Measurements from ENCODE around the gene ARMC3. TPM values are rescaled to one million over a fixed set of nuclear protein-coding genes. Genes with fewer than 3 reads are reported as not detected.

Gene ARMC3
- total RNA-seq, 1 experiment from 2014 or later, result 0.28 TPM

GRCh38 chr10:22977751-22978150 lies 49.9 kb downstream of the ARMC3 start:
- POLR2A ChIA-PET, result no interaction called here
- H3K36me3 Mint-ChIP-seq, result no peaks in the 10 kb centered on the region
- no peak overlapping the region for H3K4me3 Mint-ChIP-seq
- ATAC-seq (no peak), DNase-seq (ENCODE audit: low spot score) (no peak)
- no peaks in the 10 kb centered on the region for H3K27me3 Mint-ChIP-seq (ENCODE audit: low read depth)
- no peak for TF ChIP-seq JAZF1 (CRISPR knock-in tag; IDR thresholded peaks at IDR 0.05)
- no peaks in the 10 kb centered on the region for H3K9me3 Mint-ChIP-seq
- H3K27ac Mint-ChIP-seq, result no peak overlapping the region
- H3K4me1 Mint-ChIP-seq, result peaks cover 26% of the 10 kb centered on the region
- CTCF ChIA-PET, result no interaction called here

GRCh38 chr10:22978287-22978686 lies 50.4 kb downstream of the ARMC3 start:
- Mint-ChIP-seq H3K27me3 (ENCODE audit: low read depth) (no peaks in the 10 kb centered on the region), H3K36me3 (no peaks in the 10 kb centered on the region), H3K4me3 (no peak overlapping the region), H3K27ac (no peak overlapping the region), H3K4me1 (peaks cover 26% of the 10 kb centered on the region), H3K9me3 (no peaks in the 10 kb centered on the region)
- CTCF ChIA-PET, result no interaction called here
- no peak for TF ChIP-seq ZBTB21 (CRISPR knock-in tag; IDR thresholded peaks at IDR 0.05; ENCODE audit: borderline replicate concordance)
- no peak for TF ChIP-seq STAT6 (CRISPR knock-in tag; conservative IDR thresholded peaks at IDR 0.05; ENCODE audit: low read depth)
- no peak for TF ChIP-seq PRRX2 (CRISPR knock-in tag; IDR thresholded peaks at IDR 0.05)
- no peak for TF ChIP-seq TP53 (CRISPR knock-in tag; IDR thresholded peaks at IDR 0.05)
- no peak for TF ChIP-seq MYBL2 (CRISPR knock-in tag; IDR thresholded peaks at IDR 0.05)
- TF ChIP-seq TEAD4 (CRISPR knock-in tag; IDR thresholded peaks at IDR 0.05), result no peak
- no peak for TF ChIP-seq CTCF (IDR thresholded peaks at IDR 0.05)
- no peak for TF ChIP-seq ZNF263 (CRISPR knock-in tag; IDR thresholded peaks at IDR 0.05; ENCODE audit: low read depth)
- no peak for TF ChIP-seq USF1 (CRISPR knock-in tag; IDR thresholded peaks at IDR 0.05)
- POLR2A ChIA-PET, result no interaction called here
- DNase-seq (ENCODE audit: low spot score) (no peak), ATAC-seq (no peak)

- no peaks in the 10 kb centered on the region for H3K27me3 Mint-ChIP-seq (ENCODE audit: low read depth)
- H3K4me1 Mint-ChIP-seq, result peaks cover 26% of the 10 kb centered on the region
- H3K4me3 Mint-ChIP-seq, result no peak overlapping the region
- no peaks in the 10 kb centered on the region for H3K36me3 Mint-ChIP-seq
- ATAC-seq, result no peak
- no peak for DNase-seq (ENCODE audit: low spot score)
- POLR2A ChIA-PET, result no interaction called here
- H3K27ac Mint-ChIP-seq, result no peak overlapping the region
- CTCF ChIA-PET, result no interaction called here
- no peaks in the 10 kb centered on the region for H3K9me3 Mint-ChIP-seq
- TF ChIP-seq TEAD1 (CRISPR knock-in tag; IDR thresholded peaks at IDR 0.05) (no peak), ZNF232 (CRISPR knock-in tag; IDR thresholded peaks at IDR 0.05) (no peak), ZNF281 (CRISPR knock-in tag; IDR thresholded peaks at IDR 0.05) (no peak), SOX15 (CRISPR knock-in tag; IDR thresholded peaks at IDR 0.05) (no peak), CTCF (IDR thresholded peaks at IDR 0.05) (no peak), ZNF138 (CRISPR knock-in tag; conservative IDR thresholded peaks at IDR 0.05) (no peak), IRF2 (CRISPR knock-in tag; IDR thresholded peaks at IDR 0.05; ENCODE audit: borderline replicate concordance, low read depth) (no peak), SMAD4 (CRISPR knock-in tag; IDR thresholded peaks at IDR 0.05) (no peak), FOXP1 (CRISPR knock-in tag; IDR thresholded peaks at IDR 0.05; ENCODE audit: borderline replicate concordance) (no peak), MYBL2 (CRISPR knock-in tag; IDR thresholded peaks at IDR 0.05) (no peak), E2F5 (CRISPR knock-in tag; IDR thresholded peaks at IDR 0.05) (no peak)
Observed at GRCh38 chr10:22978918-22979317, 51.1 kb downstream of the ARMC3 start.
